Muscle of leg (tissue), 11 donors: ENCODE data around the gene TDP1. TPM values are rescaled to one million over a fixed set of nuclear protein-coding genes. Genes with fewer than 3 reads are reported as not detected.
"Not testable (repeated sequence)": the region's sequence is repeated elsewhere in the genome, so short reads cannot be mapped to it uniquely, and the experiment has no call there.

Source experiments
- DNase-seq: peaks from one replicate; pipeline ENCODE4 v3.0.0; 2013
- H3K27ac ChIP-seq: one replicate; pipeline ENCODE4 v1.5.1; 2013; ENCODE audit warnings: mild to moderate bottlenecking, low read length, control low read depth
- H3K27me3 ChIP-seq: one replicate; pipeline ENCODE4 v1.6.1; 2013; ENCODE audit warnings: low read length; ENCODE audit not compliant: control insufficient read depth, insufficient read depth
- H3K36me3 ChIP-seq: one replicate; pipeline ENCODE4 v1.6.1; 2013; ENCODE audit warnings: low read length; ENCODE audit not compliant: control insufficient read depth, insufficient read depth
- H3K4me1 ChIP-seq: one replicate; pipeline ENCODE4 v1.6.1; 2013; ENCODE audit warnings: low read length; ENCODE audit not compliant: control insufficient read depth, insufficient read depth
- H3K4me3 ChIP-seq: one replicate; pipeline ENCODE4 v1.5.1; 2013; ENCODE audit warnings: low read length, control low read depth
- H3K9me3 ChIP-seq: replicated peaks from 2 replicates; pipeline ENCODE4 v1.6.1; 2013; ENCODE audit warnings: low read depth, low read length; ENCODE audit not compliant: control insufficient read depth
- WGBS: methylation state at CpG from one replicate; pipeline ENCODE4 v1.1.5; 2013; ENCODE audit warnings: missing lambda C conversion rate; ENCODE audit not compliant: insufficient coverage; 5-methylcytosine and 5-hydroxymethylcytosine counted together
- polyA plus RNA-seq, 8 donors: library from polyadenylated mRNA; unstranded; fragments of 120-200 nt; gene quantifications; one replicate each; pipeline versions ENCODE4 v1.2.1 to v1.2.3, GENCODE V29; 2013; ENCODE audit warnings: inconsistent platforms in 1 of 8, low replicate concordance in 1 of 8; ENCODE audit not compliant: insufficient read length in 8 of 8, insufficient read depth in 1 of 8
- total RNA-seq: library from RNA; stranded (reverse); fragments of 120-200 nt; gene quantifications from one replicate; pipeline ENCODE4 v1.2.4, GENCODE V29; 2013

The TDP1 gene
- total and polyA plus RNA-seq, 9 donors, result 9.4 to 13.1 (median 10.4) TPM

DNA sequence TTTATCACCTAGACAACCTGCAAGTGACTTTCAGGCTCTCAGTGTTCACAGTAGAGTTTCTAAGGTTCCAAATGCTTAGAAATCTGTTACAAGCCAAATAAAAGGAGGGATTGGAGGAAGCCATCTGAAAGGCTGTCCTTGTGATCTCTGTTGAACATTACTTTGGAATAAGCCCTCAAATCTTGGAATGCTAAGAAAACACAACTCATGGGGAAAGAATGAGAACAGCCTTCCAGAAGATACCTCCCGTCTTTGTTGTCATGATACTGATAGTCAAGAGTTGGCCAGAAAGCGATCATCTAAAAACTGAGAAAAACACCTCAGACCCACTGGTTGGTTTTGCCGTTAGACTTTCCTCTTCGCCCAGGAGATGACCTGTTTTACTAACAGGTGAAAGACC lies 61.6 kb downstream of the TDP1 start:
- Histone ChIP-seq H3K36me3 (peaks cover 50% of the 10 kb centered on the region), H3K27ac (no peak overlapping the region), H3K4me3 (no peak overlapping the region), H3K9me3 (no peaks in the 10 kb centered on the region), H3K4me1 (no peaks in the 10 kb centered on the region), H3K27me3 (no peaks in the 10 kb centered on the region)
- DNase-seq, result no peak
- no CpG with 5 or more reads among the region's 4 CpGs for WGBS

DNA sequence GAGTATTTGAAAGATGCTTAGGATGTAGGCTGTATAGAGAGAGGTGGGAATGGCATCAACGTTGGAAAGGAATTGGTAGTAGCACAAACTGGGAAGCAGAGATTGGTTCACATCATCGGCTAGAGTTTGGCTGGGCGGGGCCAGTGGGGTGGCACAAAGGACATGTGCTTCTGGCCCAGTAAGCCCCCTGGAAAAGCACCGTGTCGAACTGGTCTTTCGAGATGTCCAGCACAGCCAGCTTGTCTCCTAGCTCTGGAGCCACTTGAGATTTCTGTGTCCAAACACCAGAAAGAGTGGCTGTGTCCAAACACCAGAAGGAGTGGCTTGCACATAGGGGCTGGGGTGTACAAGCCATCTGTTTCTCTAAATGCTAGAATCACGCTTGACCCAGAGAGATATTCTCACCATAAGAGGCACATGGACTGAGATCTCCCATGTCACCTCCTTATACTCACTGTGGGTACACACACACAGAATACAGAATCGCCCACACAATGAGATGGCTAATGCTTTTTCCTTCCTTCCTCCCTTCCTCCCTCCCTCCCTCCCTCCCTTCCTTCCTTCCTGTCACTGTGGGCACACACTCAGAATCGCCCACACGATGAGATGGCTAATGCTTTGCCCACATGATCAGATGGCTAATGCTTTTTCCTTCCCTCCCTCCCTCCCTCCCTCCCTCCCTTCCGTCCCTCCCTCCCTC lies 64.2 kb downstream of the TDP1 start:
- no peak overlapping the region for H3K27ac ChIP-seq
- no peak for DNase-seq
- no peak overlapping the region for H3K4me3 ChIP-seq
- H3K9me3 ChIP-seq, result no peaks in the 10 kb centered on the region
- no peaks in the 10 kb centered on the region for H3K4me1 ChIP-seq
- H3K36me3 ChIP-seq, result peaks cover 58% of the 10 kb centered on the region
- H3K27me3 ChIP-seq, result no peaks in the 10 kb centered on the region
- WGBS, result 91% methylated on average over 7 of the region's 11 CpGs

DNA sequence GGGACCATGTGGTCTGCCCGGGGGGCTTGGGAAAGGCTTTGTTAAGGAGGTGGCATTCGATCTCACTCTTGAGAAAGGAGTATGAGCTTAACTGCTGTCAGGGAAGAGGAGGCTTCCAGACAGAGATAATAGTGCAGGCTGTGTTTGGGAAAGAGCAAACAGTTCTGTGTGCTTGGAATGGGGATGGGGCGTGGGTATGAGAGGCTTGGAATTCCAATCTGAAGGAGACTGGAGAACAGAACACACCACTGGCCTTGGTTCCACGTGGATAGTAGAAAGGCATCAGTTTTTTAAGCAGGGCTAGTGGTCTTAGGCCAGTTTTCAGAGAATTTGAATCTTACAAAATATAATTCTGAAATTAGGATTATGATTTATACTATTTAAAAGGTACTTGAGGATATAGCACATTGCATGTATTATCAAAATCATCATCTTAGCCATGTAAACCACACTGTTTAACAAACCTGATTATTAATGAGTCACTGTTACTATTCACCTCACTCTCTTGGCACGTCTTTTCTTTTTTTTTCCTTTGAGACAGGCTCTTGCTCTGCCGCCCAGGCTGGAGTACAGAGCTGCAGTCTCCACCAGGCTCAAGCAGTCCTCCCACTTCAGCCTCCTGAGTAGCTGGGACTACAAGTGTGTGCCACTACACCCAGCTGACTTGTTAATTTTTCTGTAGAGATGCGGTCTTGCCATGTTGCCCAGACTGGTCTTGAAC lies 67.6 kb downstream of the TDP1 start:
- peaks cover 51% of the 10 kb centered on the region for H3K36me3 ChIP-seq

DNA sequence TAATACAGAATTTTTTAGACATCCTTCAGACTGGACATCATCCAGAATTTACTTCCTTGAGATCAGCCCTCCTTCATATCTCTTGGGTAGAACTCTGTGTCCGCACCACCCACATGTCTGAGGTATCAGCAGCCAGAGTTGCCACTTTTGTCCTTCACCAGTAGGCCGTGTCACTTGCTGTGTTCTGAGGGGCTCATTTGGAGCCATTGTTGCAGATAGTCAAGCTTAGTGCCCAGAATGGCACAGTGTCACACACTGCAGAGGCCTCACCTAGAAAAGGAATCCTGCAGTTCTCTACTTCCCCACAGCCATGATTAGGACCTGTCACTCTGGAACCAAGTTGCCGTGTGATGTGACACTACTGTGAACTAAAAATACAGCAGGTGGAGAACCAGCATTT lies 69.2 kb downstream of the TDP1 start:
- Histone ChIP-seq H3K9me3 (no peaks in the 10 kb centered on the region), H3K4me1 (no peaks in the 10 kb centered on the region), H3K27me3 (no peaks in the 10 kb centered on the region), H3K27ac (no peak overlapping the region), H3K36me3 (peaks cover 41% of the 10 kb centered on the region), H3K4me3 (no peak overlapping the region)
- WGBS, result 78% methylated on average over 1 of the region's 3 CpGs
- DNase-seq, result no peak

More for the DNA sequence above, 67.6 kb downstream of the TDP1 start:
- Histone ChIP-seq H3K9me3 (no peaks in the 10 kb centered on the region), H3K27ac (no peak overlapping the region), H3K27me3 (no peaks in the 10 kb centered on the region), H3K4me1 (no peaks in the 10 kb centered on the region), H3K4me3 (no peak overlapping the region)
- no peak for DNase-seq
- 91% methylated on average over 6 of the region's 7 CpGs for WGBS

DNA sequence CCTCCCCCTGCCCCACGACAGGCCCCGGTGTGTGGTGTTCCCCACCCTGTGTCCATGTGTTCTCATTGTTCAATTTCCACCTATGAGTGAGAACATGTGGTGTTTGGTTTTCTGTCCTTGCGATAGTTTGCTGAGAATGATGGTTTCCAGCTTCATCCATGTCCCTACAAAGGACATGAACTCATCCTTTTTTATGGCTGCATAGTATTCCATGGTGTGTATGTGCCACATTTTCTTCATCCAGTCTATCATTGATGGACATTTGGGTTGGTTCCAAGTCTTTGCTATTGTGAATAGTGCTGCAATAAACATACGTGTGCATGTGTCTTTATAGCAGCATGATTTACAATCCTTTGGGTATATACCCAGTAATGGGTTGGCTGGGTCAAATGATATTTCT lies 70.9 kb downstream of the TDP1 start:
- H3K36me3 ChIP-seq, result peaks cover 36% of the 10 kb centered on the region
- not testable (repeated sequence) for DNase-seq, H3K4me3 ChIP-seq, H3K27me3 ChIP-seq, H3K27ac ChIP-seq, H3K9me3 ChIP-seq, H3K4me1 ChIP-seq
- WGBS, result no CpG with 5 or more reads among the region's 4 CpGs

DNA sequence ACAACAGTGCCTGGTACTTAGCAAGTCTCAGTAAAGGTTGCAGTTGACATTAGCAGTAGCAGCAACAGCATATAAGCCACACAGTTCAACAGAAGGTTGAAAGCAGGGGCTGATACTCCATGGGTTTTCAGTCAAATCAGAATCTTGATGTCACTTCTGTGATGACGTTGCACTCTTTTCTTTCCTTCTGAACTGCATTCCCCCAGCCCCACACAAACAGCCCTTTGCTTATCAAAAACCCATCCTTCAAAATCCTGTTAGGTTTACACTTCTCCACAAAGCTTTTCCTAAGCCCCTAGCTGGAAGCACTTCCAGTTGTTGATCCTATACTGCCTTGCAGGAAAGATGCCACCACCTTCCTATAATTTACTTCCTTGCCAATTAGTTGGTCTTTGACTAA lies 72.1 kb downstream of the TDP1 start:
- DNase-seq, result no peak
- peaks cover 33% of the 10 kb centered on the region for H3K36me3 ChIP-seq

DNA sequence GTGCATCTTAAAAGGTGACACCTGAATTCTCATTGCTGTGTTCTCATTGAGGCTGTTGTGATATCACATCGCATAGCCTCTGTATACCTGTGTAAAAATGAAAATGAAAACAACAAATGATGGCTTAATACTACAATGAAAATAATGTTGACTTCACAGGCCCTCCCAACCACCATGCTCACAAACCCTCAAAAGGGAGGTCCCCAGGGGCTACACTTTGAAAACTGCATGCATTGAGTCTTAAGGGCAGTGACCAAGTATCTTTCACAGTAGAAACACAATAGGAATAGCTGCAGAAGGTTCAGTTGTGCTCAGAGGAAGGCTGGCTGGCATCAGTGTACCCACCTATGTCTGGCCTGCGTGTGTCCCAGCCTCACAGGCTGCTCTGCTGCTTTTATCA lies 78.4 kb downstream of the TDP1 start:
- no peak overlapping the region for H3K27ac ChIP-seq

More for the DNA sequence above, 72.1 kb downstream of the TDP1 start:
- 56% methylated on average over 1 of the region's 1 CpG for WGBS
- Histone ChIP-seq H3K4me1 (no peaks in the 10 kb centered on the region), H3K4me3 (no peak overlapping the region), H3K27me3 (no peaks in the 10 kb centered on the region), H3K9me3 (no peaks in the 10 kb centered on the region), H3K27ac (no peak overlapping the region)

DNA sequence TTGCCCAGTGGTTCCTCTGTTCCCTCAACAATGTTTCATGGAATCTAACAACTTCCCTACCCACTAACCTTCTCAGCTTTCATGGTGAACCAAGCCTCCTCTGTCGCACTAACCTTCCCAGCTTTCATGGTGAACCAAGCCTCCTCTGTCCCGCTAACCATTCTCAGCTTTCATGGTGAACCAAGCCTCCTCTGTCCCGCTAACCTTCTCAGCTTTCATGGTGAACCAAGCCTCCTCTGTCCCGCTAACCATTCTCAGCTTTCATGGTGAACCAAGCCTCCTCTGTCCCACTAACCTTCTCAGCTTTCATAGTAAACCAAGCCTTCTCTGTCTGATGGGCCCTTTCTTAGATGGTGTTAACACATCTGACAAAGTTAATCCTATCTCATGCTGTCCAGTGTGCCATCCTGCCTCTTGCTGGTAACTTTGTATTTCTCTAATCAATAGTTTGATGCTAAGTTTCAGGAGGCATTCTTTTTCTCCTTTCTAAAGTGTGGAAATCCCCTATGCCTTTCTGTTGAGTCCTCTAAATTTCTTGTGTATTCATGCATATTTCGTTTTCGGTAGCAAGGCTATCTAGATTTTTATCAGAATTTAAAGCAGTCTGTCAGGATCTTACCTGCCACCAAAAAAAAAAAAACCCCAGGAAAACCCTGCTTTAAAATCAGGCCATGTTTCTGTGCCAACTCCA lies 79.3 kb downstream of the TDP1 start:
- Histone ChIP-seq H3K27me3 (no peaks in the 10 kb centered on the region), H3K4me3 (no peak overlapping the region), H3K4me1 (peaks cover under 1% of the 10 kb centered on the region), H3K36me3 (peaks cover 38% of the 10 kb centered on the region), H3K27ac (no peak overlapping the region), H3K9me3 (no peaks in the 10 kb centered on the region)
- no peak for DNase-seq
- 92% methylated on average over 4 of the region's 6 CpGs for WGBS

More for the DNA sequence above, 78.4 kb downstream of the TDP1 start:
- WGBS, result no CpG with 5 or more reads among the region's 2 CpGs
- H3K9me3 ChIP-seq, result no peaks in the 10 kb centered on the region
- DNase-seq, result no peak
- H3K4me3 ChIP-seq, result no peak overlapping the region
- H3K27me3 ChIP-seq, result no peaks in the 10 kb centered on the region
- no peaks in the 10 kb centered on the region for H3K4me1 ChIP-seq
- H3K36me3 ChIP-seq, result peaks cover 37% of the 10 kb centered on the region

DNA sequence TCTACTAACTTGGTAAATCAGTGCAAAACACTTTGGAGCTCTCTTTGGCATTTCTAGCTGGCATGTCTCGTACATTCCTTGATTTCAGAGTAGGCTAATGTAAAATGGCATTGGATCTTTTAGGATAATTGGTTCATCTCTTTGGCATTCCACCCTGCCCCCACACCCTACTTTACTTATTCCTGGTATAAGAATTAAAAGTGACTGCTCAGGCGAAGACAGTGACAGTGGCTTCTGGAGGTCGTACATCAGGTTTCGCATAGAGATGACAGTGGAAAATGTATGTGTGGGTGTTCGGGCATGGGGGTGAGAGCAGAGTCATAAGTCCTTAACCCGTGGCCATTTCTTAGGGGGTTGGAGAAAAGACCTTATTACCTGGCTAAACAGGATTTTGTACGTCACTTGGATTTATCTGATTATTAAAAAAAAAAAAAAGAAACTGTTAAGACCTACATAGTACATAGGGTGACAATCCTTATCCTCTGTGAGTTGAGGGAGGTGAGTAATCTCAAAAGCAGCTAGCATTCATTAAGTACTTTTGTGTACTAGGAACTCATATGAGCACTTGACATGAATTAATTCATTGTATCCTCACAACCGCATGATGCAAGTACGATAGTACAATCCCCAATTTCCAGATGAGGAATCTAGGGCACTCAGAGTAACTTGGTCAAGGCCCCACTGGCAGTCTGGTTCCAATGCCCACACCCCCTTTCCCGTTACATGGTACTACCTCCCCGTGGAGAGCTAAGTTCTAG lies 83.7 kb downstream of the TDP1 start:
- no peak for DNase-seq
- WGBS, result 94% methylated on average over 5 of the region's 11 CpGs
- no peak overlapping the region for H3K27ac ChIP-seq
- no peak overlapping the region for H3K4me3 ChIP-seq
- peaks cover 10% of the 10 kb centered on the region for H3K4me1 ChIP-seq
- H3K36me3 ChIP-seq, result peaks cover 37% of the 10 kb centered on the region
- H3K9me3 ChIP-seq, result no peaks in the 10 kb centered on the region
- no peaks in the 10 kb centered on the region for H3K27me3 ChIP-seq

DNA sequence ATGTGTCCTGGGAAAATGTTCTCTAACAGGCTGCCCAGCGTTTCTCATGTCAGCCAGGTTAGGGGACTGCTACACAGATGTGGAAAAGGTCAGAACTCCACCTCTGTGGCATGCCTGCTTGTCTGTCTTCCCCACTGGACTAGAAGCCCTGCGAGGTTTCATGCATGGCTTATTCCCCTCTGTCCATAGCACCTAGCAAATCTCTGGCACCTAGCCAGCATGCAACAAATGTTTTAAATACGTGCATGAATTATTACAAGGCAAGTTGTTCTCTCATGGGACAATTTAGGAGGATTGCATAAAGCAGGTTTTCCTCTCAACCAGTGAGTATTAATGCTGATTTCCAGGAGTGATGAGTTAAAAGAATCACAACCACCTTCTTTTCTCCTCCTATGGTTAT lies 84.7 kb downstream of the TDP1 start:
- H3K27me3 ChIP-seq, result no peaks in the 10 kb centered on the region
- no peaks in the 10 kb centered on the region for H3K9me3 ChIP-seq
- no peak overlapping the region for H3K4me3 ChIP-seq
- peak; percentile 19 for DNase-seq
- WGBS, result 78% methylated on average over 2 of the region's 3 CpGs
- peaks cover 10% of the 10 kb centered on the region for H3K4me1 ChIP-seq
- H3K27ac ChIP-seq, result no peak overlapping the region
- peaks cover 39% of the 10 kb centered on the region for H3K36me3 ChIP-seq
